GM19372 (cell line): ENCODE data around the gene MPHOSPH9.

Source experiments
- ATAC-seq: cut with Tn5 transposase; IDR thresholded peaks from one replicate; pipeline ENCODE4 v1.9.1; 2021; ENCODE audit warnings: mild to moderate bottlenecking, low read depth, moderate library complexity; ENCODE audit not compliant: unreplicated experiment

The MPHOSPH9 gene

DNA sequence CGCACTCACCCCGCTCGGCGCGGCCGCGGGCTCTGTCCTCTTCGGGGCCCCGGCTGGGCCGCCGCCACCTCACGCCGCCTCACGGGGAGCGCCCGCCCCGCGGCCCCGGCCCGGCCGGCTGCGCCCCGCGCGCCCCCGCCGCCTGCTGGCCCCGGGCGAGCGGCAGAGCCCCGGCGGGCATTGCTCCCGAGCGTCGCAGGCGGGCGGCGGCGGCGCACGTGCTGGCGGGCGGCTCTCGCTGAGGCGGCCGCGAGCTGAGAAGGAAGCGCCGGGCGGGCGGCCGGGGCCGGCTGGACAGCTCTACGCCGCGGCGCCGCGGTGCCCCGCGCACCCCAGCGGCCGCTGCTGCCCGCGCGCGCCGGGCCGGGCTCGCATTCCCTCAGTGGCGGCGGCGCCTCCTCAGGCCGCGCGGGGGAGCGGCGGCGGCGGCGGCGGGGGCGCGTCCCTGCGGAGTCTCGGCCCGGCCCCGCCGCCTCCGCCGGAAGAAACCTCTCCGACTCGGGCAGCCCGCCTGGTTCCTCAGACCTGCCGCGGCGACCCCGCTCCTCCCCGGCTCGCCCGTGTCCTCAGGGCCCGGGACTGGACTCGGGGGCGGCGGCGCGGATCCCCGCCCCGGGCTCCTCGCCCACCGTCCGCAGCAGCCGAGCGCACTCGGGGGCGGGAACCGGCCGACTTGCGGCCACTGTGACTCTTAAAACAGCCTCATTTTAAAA is 82.0 kb downstream of the MPHOSPH9 start, which contains the start of gene PITPNM2:
Gene PITPNM2 (minus strand): TSS at position 347 of the 713 bp plus-strand sequence. CDS start 116,500 bp downstream, outside the sequence.
- peak; percentile 66 for ATAC-seq

DNA sequence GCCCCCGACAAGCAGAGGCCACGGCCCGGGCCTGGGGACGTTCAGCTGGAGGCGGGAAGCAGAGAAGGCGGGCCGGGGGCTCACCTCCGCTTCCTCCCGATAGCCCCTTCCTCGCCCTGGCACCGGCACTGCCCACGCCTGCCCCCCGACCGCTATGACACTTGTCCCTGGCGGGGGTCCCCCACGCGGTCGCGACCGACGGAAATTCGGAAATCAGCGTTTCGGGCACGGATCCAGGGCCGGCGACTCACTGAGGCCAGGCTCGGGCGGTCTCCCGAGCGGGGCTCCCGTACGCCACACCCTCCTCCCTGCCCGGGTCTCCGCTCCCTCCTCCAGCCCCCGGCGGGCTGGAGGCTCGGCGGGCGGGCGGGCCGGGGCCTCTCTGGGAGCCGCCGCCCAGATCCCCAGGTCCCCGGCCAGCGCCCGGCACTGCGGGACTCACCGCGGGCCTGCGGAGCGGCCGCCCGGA is 82.6 kb downstream of the MPHOSPH9 start:
- no peak for ATAC-seq

GRCh38 chr12:123149501-123150274 is 83.3 kb downstream of the MPHOSPH9 start:
- ATAC-seq, result no peak

- ATAC-seq, result no peak
These were observed 83.9 kb downstream of the MPHOSPH9 start for GRCh38 chr12:123149088-123149487.

DNA sequence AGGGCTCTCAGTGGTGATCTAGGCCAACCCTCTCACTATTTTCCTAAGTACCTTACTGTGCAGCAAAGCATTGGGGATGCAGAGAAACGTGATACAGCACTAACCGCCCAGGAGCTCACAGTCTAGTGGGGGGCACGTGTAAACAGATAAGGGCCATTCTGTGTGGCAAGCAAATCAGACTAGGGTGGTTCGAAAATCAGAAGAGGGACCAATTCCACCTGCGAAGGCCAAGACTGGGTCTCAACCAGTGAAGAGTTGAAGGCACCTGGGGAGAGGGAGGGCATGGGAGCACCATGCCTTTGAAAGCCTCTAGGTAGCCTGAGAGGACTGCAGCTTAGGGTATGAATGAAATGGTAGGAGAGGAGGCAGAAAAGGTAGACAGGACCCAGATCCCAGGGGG is 84.3 kb downstream of the MPHOSPH9 start:
- ATAC-seq, result no peak

GRCh38 chr12:123148223-123148622 is 84.7 kb downstream of the MPHOSPH9 start:
- ATAC-seq, result no peak

DNA sequence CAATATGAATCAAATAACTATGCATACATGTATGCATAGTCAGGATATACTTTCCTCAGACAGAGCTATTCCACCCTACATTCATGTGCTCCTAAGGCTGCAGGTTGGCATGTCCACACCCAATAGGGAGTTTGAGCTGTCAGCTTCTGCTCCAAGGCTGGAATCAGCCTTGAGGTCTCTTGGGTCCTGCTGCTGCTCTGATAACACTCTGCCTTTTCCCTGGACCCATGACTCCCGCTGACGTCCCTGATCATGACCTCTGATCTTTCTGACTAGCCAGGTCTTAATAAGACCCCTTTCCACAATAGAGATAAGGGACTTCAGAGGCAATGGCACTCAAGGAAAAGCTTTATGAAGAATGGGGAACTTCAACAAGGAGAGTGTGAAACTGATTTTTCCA is 87.7 kb downstream of the MPHOSPH9 start:
- no peak for ATAC-seq

- ATAC-seq, result no peak
These were observed 89.0 kb downstream of the MPHOSPH9 start for GRCh38 chr12:123143736-123144461.

GRCh38 chr12:123142921-123143735 is 89.8 kb downstream of the MPHOSPH9 start:
- no peak for ATAC-seq

DNA sequence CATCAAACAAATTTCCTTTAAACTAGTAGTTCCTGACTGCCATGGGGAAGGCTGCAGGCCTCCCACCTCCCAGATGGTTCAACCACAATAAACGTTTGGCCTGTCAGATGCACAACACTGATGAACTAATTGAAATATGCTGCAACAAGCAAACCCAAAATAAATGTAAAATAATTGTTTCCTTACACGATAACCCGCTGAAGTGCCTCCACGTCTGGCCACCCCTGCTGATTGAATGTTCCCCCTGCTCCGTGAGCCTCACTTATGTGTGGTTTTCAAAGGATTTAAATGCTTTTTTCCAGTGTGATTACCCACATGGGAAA is 90.5 kb downstream of the MPHOSPH9 start:
- no peak for ATAC-seq

- ATAC-seq, result no peak
These were observed 91.1 kb downstream of the MPHOSPH9 start for GRCh38 chr12:123141615-123142517.

- no peak for ATAC-seq
These were observed 92.0 kb downstream of the MPHOSPH9 start for GRCh38 chr12:123140676-123141614.

GRCh38 chr12:123139926-123140675 is 92.8 kb downstream of the MPHOSPH9 start:
- no peak for ATAC-seq

GRCh38 chr12:123135688-123136087 is 97.3 kb downstream of the MPHOSPH9 start:
- ATAC-seq, result no peak

DNA sequence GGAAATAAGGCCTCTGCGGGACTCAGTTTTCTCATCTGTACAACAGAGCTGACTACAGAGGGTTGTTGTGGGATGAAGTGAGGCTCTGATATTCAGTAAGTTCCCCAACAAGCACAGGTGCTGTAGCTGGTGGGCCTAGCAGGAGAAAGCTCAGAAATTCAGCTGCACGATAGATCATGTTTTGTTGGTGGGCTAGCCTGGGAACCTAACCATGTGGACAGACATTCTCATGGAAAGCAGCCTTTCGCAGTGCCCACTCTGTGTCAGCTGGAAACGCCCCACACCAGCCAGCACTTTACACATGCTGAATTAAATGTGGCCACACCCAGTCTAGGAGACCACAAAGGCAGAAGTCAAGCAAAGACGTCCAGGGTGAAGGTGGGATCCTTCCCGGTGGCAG is 98.1 kb downstream of the MPHOSPH9 start:
- ATAC-seq, result no peak

- no peak for ATAC-seq
These were observed 98.7 kb downstream of the MPHOSPH9 start for GRCh38 chr12:123134271-123134671.

GRCh38 chr12:123133701-123134100 is 99.2 kb downstream of the MPHOSPH9 start:
- no peak for ATAC-seq
